K562 (cell line): Measurements from ENCODE around the gene KLHL25.

Source experiments
- CBX1 ChIP-seq: sonication (generic); IDR thresholded peaks from 2 replicates; pipeline ENCODE4 v1.6.1; 2016; ENCODE audit warnings: antibody characterized with exemption, low read depth, mild to moderate bottlenecking
- CEBPZ ChIP-seq: fragments of 150-350 bp; IDR thresholded peaks from 2 replicates; pipeline ENCODE4 v1.6.1; 2014; ENCODE audit warnings: low read depth, mild to moderate bottlenecking, low read length, borderline replicate concordance
- CTCF ChIP-seq, 3 experiments: IDR thresholded peaks in 2 of 3; conservative IDR thresholded peaks in 1 of 3; 2 replicates each; pipeline ENCODE4 v1.5.1; 2011 to 2012; ENCODE audit warnings: low read length in 3 of 3, mild to moderate bottlenecking in 3 of 3, control low read depth in 2 of 3, improper control_type of control experiment in 1 of 3, inconsistent platforms in 1 of 3, low read depth in 1 of 3, mixed read lengths in 1 of 3, moderate library complexity in 1 of 3; ENCODE audit not compliant: insufficient read depth in 2 of 3
- FOXA3 ChIP-seq, 2 experiments: fragments of 450-650 bp in 1 of 2; sonication (generic) in 1 of 2; formaldehyde crosslinking; IDR thresholded peaks in 1 of 2; conservative IDR thresholded peaks in 1 of 2; 2 replicates each; pipeline versions ENCODE4 v1.4.0 to v1.8.0; 2020 to 2022; ENCODE audit warnings: mild to moderate bottlenecking in 2 of 2, missing genetic modification reagents in 1 of 2
- GTF2F1 ChIP-seq: IDR thresholded peaks from 2 replicates; pipeline ENCODE4 v1.6.1; 2011; ENCODE audit warnings: low read depth, low read length, improper control_type of control experiment
- HDAC2 ChIP-seq: fragments of 450-650 bp; IDR thresholded peaks from 2 replicates; pipeline ENCODE4 v1.6.1; 2016; ENCODE audit warnings: mild to moderate bottlenecking
- POLR2G ChIP-seq: fragments of 200-400 bp; formaldehyde crosslinking; IDR thresholded peaks from 2 replicates; pipeline ENCODE4 v1.6.1; 2017; ENCODE audit warnings: low read depth, mild to moderate bottlenecking, antibody characterized with exemption, low read length, moderate library complexity
- RAD21 ChIP-seq, 2 experiments: fragments of 250-450 bp in 1 of 2; fragments of 450-650 bp in 1 of 2; sonication (Bioruptor Pico) in 1 of 2; formaldehyde crosslinking in 1 of 2; IDR thresholded peaks in 1 of 2; conservative IDR thresholded peaks in 1 of 2; 2 replicates each; pipeline versions ENCODE4 v1.4.0 to v1.8.0; 2020 to 2022; ENCODE audit warnings: mild to moderate bottlenecking in 2 of 2, moderate library complexity in 1 of 2
- TRIM24 ChIP-seq, 2 experiments: fragments of 450-650 bp; IDR thresholded peaks; 2 replicates each; pipeline ENCODE4 v1.6.1; 2016
- ZFX ChIP-seq: sonication (generic); formaldehyde crosslinking; IDR thresholded peaks from 2 replicates; pipeline ENCODE4 v1.8.0; 2022; ENCODE audit warnings: mild to moderate bottlenecking, missing genetic modification reagents, moderate library complexity

- no peak for TF ChIP-seq POLR2G
- no peak for TF ChIP-seq CTCF (IDR thresholded peaks at IDR 0.05 in 2 of 3, conservative IDR thresholded peaks at IDR 0.05 in 1 of 3; ENCODE audit: insufficient read depth in 2 of 3, low read depth in 1 of 3, low read length in 3 of 3)
- TF ChIP-seq GTF2F1 = no peak
- TF ChIP-seq HDAC2 = no peak
- no peak for TF ChIP-seq TRIM24 (IDR thresholded peaks at IDR 0.05)
- no peak for TF ChIP-seq ZFX
- no peak for TF ChIP-seq CEBPZ
- TF ChIP-seq RAD21 (CRISPR knock-in tag; conservative IDR thresholded peaks at IDR 0.05 in 1 of 2, IDR thresholded peaks at IDR 0.05 in 1 of 2) = no peak
- TF ChIP-seq CBX1 = no peak
- TF ChIP-seq FOXA3 (CRISPR knock-in tag; conservative IDR thresholded peaks at IDR 0.05 in 1 of 2, IDR thresholded peaks at IDR 0.05 in 1 of 2) = no peak
These were observed 40.8 kb downstream of the KLHL25 start for GRCh38 chr15:85753791-85754452.
